ENCODE results near the gene RPS15.
A peak's percentile ranks its signal among the peaks of the same experiment; 100 is the strongest.
"Not testable (repeated sequence)": the region's sequence is repeated elsewhere in the genome, so short reads cannot be mapped to it uniquely, and the experiment has no call there.

RPS15 gene

DNA sequence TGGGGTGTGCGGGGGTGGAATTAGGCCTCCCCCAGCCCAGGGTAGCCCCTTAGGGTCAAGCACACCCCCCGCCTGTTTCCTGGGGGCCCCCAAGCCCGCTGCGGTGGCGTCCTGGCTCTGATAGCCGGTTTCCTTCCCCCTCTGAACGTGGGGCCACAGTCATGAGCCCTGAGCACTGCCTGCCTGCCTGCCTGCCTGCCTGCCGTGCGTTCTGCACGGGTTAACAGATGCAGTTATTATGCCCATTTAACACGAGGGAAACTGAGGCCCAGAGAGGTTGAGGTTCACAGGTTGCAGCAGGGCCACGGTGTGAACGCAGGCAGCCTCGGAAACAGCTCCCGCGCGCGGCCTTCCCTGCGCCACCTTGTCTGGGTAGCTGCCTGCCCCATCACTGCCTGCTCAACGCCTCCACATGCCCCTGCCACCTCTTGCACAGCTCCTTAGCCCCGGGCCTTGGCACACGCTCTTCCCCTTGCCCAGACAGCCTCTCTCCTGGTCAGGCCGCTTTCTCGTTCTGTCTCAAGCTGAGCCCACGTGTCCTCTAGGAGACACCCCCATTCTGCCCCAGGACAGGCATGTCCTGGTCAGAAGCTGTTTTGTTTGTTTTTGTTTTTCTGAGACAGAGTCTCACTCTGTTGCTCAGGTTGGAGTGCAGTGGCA lies 35.7 kb upstream of the RPS15 start:
- DNase-seq: no peak

DNA sequence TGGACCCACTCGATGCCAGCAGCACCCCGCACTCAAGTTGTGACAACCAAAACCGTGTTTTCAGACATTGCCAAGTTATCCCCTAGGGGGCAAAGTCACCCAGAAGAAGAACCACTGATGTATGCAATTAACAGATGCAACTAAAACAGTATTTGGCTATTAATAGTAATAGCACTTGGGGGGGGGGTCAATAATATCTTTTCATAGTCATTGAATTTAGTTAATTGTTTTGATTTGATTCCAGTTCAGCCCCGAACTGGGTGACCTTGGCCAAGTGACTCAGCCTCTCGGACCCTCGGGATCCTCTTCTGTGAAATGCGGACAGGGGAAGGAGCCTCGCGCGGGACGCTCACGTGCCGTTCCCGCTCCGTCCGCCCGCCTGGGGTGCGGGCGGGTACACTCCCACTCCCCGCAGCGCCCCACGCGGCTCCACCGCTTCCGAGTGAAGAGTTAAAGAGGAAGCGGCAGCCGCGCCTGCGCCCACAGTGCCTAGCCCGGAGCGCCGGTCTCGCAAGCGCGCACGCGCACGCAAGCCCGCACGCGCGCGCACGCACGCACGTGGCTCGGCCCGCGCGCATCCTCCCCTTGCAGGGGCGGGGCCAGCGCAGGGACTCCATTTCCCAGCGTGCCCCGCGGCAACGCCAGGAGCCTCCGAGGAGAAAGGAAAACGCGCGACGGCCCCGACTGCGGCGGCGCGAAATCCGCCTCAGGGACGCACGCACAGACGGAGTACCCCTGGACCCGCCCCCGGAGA lies 31.2 kb upstream of the RPS15 start:
- DNase-seq: peak; percentile 85

DNA sequence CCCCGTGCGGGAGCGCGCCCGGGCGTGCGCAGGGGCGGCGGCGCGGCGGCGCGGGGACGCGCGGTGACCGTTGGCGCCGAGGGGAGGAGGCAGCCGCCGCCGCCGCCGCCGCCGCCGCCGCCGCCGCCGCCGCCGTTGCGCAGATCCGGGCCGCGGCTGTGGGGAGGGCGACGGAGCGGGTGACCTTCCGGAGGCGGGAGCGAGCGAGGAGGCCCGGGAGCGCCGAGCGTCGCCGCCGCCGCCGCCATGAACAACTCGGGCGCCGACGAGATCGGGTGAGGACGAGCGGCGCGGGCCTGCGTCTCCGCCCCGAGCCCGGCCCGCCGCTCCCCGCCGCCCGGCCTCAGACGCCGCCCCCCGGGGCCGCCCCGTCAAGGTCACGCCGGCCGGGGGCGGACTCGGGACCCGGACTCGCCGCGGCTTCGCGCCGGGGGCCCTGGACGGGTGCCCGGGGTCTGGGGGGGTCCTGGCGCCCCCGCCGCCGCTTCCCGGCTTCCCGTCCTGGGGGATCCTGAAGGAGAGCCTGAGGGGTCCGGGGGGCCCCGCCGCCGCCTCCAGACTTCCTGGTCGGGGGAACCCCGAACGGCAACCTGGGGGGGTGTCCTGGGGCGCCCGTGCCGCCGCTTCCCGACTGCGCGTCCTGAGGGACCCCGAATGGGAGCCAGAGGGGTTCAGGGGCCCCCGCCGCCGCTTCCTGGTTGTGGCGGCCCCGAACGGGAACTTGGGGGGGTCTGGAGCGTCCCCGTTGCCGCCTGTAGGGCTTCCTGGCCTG lies 30.5 kb upstream of the RPS15 start, which contains the start of gene DAZAP1:
TSS of gene DAZAP1 (plus strand) at position 59 of the 772 bp plus-strand sequence. CDS start at position 247, 188 bp downstream.
- DNase-seq: no peak

GRCh38 chr19:1408300-1409203 lies 29.6 kb upstream of the RPS15 start:
- no peak for DNase-seq

GRCh38 chr19:1409204-1410005 lies 28.8 kb upstream of the RPS15 start:
- no peak for DNase-seq

DNA sequence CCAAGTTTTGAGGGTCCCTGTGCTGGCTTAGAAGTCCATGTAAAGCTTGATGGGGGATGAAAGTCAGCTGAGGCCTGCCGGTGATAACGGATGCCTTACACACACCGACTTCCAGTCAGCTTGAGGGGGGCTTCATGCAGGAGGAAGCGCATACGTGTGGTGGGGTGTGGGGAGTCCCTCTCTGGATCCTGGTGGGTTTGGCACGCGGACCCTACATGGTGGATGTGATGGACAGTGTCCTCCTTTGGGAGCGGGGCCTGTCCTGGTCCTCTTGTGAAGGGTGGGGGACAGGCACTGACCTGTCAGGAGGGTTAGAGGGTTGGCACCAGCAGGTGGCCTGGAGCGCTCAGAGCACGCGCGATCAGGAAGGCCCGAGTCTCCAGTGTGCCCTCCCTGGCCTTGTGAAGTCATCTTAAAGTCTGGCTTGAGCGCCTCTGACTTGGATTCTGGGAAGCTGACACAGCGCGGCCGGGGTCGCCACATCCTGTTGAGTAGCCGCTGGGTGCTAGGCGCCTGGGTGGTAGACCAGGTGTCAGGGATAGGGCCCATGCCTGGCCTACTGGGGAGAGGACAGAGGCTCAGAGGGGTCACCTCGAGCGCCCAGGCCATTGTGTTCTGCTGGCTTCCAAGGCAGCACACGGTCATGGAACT lies 27.9 kb upstream of the RPS15 start:
- DNase-seq: no peak

- no peak for DNase-seq
These were observed 27.4 kb upstream of the RPS15 start for GRCh38 chr19:1410789-1411188.

DNA sequence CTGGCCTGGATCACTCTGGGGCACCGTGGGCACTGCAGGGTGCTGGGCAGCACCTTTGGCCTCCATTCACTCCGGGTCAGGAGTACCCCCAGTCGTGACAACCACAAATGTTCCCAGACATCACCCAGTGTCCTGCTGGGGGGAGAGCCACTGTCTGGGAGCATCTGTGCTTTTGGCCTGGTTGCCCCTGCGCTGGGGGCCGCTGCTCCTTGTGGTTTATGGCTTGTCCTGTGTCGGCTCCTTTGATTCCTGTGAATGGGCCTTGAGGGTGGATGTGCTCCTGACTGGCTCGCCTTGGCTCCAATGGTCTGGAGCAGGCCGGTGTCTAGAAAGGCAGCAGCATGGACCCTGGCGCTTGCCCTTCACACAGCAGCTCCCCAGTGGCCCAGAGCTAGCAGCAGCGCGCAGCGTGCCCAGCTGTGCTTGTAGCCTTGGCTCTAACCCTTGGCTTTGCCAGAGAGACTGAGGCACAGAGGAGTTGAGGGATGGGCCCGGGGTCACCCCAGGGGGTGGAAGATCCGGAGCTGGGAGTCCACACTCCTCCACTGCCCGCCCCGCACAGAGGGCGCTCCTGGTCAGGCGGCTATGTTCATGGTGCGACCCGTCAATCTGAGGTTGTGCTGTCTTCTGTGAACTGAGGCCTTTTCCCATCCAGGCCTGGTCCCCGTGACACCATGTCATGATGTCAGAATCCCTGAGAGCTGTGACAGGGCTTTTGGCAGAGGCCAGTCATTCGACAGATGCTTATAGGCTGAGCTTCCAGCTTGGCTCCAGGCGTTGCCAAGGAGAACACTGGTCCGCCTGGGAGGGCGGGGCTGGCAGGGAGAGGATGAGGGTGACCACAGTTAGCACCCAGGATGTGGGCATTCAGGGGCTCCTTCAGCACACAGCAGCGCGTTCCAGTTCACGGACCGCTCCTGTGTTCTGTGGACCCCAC lies 26.7 kb upstream of the RPS15 start:
- DNase-seq: no peak

DNA sequence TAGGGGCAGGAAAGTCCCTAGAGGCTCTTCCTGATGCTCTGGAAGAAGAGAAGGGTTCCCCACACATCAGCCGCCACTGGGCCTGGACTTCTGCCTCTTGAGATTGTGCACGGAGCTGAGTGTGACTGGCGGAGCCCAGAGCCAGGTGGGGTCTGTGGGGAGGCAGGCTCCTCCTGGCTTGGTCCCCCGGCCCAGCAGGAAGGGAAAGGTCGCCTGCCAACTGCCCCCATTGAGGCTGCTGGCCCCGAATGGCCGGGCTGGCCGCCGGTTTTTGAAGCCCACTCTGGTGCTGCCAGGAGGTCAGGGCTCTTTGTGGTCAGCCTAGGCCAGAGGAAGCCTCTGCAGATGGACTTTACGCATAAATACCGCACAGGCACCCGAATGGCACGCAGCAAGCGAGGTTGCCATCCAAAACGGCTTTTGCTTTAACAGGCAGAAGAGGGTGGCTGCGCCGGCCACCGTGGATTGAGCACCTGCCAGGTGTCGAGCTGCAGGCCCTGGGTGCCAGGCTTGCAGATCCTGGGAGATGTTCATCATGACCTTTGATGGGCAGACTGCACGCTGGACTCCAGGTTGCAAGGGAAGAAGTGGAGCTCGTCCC lies 25.8 kb upstream of the RPS15 start:
- DNase-seq: no peak

DNA sequence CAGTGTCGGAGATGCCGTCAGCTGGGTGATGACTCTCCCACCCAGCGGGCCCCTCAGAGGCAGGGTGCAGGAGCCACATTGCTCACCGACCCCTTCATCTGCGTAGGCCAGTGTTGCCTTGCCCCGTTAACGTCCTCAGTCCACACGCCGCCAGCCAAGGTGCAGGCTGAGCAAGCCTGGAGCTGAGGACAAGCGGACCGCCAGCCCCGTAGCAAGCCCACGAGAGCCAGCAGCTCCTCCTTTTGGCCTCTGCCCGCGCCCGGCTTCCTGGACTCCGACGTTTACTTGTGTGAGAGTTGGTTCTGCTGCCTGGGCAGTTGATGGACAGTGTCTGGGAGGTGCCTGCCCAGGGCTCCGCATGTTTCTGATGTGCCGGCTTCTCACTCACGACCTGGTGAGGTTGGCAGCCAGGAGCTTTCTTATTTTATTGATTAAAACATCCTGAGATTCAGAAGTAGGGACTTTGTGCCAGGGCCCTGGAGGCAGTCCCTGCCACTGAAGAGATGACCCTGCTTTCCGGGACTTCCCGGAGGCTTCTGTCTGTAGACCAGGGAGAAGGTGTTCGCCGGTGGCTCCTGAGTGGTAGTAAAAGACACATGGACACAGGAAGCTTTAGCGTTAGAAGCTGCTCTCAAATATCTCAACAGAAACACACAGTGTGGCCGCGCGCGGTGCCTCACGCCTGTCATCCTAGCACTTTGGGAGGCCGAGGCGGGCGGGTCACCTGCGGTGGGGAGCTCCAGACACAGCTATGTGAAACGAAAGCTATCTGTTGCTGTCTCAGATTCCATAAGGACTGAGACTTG lies 25.0 kb upstream of the RPS15 start:
- no peak for DNase-seq

DNA sequence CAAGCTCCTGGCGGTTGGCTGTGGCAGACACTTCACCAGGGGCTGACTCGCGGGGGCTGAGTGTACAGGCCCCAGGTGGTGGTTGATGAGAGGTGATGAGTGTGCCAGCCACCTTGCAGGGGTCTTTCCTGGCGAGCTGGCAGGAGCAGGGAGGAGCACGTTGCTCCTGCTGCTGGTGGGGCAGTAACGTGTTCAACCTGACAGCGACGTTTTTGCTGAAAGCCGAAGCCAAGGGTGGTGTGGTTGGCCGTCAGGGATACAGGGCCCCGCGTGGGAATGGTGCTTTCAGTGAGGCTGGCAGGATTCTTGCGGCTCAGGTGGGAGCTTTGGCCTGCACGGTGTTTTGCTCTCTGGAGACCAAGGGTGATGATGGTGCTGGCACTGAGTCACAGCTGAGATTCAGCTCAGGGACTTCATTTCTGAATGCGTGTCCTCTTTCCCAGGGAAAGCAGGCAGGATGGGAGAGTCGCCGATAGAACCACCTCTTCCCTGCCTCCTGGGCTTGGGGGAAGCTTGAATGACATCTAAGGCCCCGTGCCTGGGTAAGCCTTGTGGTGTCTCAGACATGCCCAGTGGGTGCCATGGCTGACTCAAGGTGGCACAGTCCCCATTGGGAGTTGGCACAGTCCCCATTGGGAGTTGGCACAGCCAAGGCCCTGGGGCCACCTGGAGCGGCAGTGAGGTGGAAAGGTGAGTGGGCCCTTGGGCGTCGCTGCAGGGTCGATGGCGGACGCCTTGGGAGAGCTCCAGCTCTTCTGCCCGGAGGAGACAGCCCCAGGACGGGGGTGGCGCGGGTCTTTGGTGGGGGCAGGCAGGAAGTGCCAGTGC lies 22.0 kb upstream of the RPS15 start:
- no peak for DNase-seq

DNA sequence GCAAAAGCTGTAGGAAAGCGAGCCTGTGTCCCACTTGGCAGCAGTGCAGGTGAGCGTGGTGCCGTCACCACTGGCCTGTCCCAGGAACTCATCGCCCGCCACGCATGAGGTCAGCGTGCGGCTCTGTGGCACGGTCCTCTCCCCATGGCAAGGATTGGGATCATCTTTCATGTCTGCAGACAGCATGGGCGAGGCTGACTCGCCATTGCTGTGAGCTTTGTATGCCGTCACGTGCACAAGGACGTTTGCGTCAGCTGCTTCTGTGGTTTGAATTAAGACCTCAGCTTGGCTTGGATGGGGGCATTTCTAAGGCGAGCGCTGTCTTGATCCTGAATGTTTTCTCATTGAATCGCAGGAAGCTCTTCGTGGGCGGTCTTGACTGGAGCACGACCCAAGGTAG lies 21.1 kb upstream of the RPS15 start:
- DNase-seq: no peak

DNA sequence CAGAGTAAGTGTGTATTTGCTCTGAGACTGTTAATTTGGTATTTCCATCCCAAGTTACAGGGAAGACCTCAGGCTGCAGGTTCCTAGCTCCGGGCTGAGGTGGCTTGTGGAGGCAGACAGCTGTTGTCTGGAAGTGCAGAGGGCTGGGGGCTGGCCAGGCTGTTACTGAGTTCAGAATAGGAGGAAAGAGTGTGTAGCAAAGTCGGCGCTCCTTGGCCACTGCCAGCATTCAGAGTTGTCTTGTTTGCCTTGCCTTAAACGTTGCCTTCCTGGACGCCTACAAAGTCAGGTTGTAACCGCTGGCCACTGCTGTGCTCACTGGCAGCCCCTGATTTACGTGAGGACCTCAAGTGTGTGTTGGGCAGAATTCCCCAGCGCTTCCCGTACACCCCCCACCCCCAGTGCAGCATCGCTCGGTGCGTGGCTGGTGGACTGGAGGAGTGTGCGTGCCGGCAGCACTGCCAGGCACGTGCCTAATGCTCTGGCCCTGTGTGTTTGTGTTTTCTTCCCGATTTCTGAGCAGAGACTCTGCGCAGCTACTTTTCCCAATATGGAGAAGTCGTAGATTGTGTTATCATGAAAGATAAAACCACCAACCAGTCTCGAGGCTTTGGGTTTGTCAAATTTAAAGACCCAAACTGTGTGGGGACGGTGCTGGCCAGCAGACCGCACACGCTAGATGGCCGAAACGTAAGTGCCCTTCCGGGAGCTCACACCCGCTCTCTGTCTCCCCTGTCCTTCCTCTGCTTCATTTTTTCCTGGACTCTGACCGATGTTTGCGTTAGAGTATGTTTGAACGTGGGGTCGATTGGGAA lies 20.3 kb upstream of the RPS15 start:
- no peak for DNase-seq

DNA sequence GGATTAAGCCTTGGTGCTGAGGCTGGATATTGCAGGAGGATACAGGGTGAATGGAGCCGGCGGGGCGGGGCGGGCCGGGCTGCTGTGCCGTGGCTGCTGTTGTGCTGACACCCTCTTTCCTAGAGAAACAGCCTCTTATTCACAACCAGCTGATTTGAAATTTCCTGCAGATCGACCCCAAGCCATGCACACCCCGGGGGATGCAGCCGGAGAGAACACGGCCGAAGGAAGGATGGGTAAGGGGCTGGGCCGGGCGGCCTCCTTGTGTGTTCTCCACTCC lies 19.8 kb upstream of the RPS15 start:
- DNase-seq: no peak

DNA sequence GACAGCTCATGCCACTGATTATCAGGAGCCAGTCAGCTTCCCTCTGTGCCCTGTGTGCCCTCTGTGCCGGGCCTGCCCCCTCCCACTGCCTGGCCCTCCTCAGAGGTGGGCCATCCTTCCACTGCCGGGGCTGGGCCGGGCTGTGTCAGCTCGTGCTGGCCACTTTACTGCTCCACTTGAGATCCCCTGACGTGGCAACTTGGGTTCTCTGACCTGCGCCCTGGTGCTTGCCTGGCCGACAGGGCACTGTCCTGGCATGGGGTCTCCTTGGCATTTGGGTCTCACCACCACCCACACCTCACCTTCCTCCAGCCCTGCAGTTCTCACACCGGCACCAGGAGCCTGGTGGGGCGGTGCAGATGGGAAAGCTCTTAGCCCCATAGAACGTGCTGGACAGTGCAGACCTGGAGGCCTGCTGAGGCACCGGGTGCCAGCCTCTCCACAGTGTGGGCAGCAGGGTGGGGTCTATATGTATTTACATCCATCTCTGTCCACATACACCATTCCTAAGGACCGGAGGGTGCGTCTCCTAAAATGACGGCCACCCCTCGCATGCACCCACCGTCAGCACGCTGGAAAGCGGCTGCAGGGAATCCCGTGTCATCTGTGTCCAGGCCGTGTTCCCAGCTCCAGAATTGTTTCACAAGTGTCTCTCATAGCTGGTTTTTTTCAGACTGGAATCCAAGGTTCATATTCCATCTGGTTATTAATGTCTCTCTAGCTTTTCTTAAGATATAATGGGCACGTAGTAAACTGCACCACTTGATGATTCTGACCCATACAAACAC lies 19.1 kb upstream of the RPS15 start:
- no peak for DNase-seq

DNA sequence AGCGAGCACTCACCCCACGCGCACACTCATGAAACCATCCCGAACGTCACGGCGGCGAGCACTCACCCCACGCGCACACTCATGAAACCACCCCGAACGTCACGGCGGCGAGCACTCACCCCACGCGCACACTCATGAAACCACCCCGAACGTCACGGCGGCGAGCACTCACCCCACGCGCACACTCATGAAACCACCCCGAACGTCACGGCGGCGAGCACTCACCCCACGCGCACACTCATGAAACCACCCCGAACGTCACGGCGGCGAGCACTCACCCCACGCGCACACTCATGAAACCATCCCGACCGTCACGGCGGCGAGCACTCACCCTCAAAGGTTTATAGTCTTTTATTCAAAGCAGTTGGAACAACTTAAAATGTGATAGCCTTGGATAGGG lies 18.1 kb upstream of the RPS15 start:
- DNase-seq: not testable (repeated sequence)
